Measurements from ENCODE around the gene ME3.

The ME3 gene

GRCh38 chr11:86395061-86395551 is 277.3 kb downstream of the ME3 start:
- no peak for TF ChIP-seq SIN3A (IDR thresholded peaks at IDR 0.05; ENCODE audit: borderline replicate concordance, insufficient read depth, low read length)
- no peak for TF ChIP-seq POLR2AphosphoS5 (IDR thresholded peaks at IDR 0.05; ENCODE audit: low read depth, low read length)

All from PFSK-1 (cell line).